HG03558 (cell line): ENCODE data around the gene PHPT1.
"Not testable (repeated sequence)": the region's sequence is repeated elsewhere in the genome, so short reads cannot be mapped to it uniquely, and the experiment has no call there.

Source experiments
- ATAC-seq: cut with Tn5 transposase; IDR thresholded peaks from one replicate; pipeline ENCODE4 v1.9.1; 2021; ENCODE audit warnings: moderate number of reproducible peaks; ENCODE audit not compliant: unreplicated experiment; ENCODE audit errors: extremely low read depth

The PHPT1 gene

GRCh38 chr9:136835932-136836904 is 13.0 kb upstream of the PHPT1 start:
- ATAC-seq: no peak

DNA sequence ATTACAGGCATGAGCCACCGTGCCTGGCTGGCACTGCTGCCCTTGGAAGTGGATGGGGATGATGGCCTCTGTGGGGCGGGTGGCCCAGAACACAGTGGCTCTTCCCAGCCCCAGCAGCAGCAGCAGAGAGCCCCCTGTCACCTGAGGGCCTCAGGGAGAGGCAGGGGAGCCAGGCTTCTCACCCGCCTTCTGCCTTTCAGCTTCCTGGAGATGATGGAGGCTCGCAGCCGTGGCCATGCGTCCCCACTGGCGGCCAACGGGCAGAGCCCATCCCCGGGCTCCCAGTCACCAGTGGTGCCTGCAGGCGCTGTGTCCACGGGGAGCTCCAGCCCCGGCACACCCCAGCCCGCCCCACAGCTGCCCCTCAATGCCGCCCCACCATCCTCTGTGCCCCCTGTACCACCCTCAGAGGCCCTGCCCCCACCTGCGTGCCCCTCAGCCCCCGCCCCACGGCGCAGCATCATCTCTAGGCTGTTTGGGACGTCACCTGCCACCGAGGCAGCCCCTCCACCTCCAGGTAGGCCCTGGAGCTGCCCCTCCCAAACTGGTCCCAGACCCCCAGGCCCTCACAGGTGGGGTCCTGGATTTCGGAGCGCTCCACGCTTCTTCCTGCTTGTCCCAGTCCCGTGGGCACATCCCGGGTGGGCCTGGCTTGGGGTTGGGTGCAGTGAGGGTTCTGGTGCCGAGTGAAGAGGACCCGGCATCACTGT is 11.9 kb upstream of the PHPT1 start:
- ATAC-seq: no peak

- ATAC-seq: not testable (repeated sequence)
These were observed 11.3 kb upstream of the PHPT1 start for GRCh38 chr9:136837856-136838277.

DNA sequence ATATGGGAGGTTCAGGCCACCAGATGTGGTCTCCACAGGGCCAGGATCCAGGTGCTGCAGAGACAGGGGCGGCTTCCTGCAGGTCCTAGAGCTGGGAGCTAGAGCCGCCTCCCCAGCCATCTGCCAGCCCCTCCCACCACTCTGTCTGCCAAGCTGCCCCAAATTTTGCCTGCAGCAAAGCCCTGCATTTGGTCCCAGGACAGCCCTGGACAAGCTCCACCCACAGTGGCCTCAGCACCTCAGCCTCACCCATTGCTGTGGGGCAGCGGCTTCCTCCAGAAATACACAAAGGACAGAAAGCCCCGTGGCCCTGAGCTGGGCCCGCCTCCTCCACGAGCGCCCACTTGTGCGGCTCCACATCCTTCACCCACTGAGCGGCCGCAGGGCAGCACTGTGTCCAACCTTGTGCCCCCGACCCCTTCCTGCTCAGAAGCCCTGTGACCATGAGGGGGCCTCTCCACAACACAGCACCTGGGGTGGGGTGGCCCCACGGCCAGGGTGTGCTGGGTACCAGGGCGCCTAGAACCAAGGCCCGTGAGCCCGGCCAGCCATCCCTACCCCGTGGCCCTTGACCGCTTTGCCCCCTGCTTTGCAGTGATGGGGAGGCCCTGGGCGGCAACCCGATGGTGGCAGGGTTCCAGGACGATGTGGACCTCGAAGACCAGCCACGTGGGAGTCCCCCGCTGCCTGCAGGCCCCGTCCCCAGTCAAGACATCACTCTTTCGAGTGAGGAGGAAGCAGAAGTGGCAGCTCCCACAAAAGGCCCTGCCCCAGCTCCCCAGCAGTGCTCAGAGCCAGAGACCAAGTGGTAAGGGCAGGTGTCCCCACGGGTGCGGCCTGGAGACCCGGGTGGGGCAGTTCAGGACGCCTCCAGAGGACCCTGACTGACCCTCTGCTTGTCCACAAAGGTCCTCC is 10.6 kb upstream of the PHPT1 start:
- no peak for ATAC-seq

DNA sequence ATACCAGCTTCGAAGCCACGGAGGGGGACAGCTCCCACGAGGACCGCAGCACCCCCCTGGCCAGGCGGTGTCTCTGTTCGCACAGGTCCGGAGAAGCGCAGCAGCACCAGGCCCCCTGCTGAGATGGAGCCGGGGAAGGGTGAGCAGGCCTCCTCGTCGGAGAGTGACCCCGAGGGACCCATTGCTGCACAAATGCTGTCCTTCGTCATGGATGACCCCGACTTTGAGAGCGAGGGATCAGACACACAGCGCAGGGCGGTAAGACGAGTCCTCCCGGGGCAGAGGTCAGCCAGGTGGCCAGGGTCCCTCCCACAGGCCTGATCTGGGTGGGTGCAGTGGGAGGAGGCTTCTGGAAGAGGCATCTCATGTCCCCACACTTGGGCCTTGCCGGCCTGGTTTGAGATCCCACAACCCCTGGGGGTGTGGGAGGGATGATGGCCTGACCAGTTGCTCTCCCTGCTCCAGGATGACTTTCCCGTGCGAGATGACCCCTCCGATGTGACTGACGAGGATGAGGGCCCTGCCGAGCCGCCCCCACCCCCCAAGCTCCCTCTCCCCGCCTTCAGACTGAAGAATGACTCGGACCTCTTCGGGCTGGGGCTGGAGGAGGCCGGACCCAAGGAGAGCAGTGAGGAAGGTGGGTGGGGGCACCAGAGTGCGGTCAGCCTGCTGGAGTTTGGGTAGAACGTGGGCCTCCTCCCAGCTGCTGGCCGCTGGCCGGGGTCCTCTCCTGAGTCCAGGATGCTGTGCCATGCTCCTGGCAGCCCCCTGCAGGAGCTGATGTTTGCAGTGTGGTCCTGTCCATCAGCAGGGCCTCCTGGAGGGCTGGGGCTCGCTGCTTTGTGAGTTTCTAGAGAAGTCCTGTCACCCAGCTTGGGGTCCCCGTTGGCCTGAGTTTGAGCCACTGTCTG is 9.7 kb upstream of the PHPT1 start:
- no peak for ATAC-seq

- no peak for ATAC-seq
These were observed 8.9 kb upstream of the PHPT1 start for GRCh38 chr9:136840140-136840876.

DNA sequence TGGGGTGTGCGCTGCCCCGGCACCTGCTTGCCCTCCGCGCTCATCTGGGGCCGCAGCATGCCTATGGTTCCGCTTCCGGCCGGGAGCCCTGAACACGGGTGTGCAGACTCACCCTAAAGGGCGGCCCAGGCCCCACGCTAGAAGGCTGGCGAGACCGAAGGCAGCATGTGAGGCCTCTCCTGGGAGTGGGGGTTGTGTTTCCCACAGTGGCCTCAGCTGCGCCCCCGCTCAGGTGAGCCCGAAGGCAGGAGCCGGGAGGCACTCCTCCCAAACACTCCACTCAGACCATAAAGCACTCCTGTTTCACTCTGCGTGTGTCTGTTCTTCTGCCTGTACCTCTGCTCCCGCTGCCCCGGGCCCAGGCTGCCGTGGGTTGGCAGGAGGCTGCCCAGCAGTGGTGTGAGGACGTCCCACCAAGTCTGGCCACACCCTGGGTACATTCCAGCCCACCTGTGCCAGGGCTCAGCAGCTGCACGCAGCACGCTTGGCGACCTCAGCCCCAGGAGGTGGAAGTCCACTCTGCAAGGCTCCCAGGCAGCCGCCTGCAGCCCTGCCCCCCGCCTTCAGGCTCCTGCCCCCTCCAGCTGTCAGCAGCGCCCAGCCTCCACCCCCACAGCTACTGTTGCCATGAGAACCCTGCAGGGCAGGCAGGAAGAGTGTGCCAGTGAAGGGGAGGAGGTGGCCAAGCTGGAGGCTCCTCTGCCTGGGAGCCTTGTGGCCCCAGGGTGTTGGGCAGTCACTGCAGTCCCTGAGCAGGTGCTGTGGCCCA is 8.1 kb upstream of the PHPT1 start:
- no peak for ATAC-seq

DNA sequence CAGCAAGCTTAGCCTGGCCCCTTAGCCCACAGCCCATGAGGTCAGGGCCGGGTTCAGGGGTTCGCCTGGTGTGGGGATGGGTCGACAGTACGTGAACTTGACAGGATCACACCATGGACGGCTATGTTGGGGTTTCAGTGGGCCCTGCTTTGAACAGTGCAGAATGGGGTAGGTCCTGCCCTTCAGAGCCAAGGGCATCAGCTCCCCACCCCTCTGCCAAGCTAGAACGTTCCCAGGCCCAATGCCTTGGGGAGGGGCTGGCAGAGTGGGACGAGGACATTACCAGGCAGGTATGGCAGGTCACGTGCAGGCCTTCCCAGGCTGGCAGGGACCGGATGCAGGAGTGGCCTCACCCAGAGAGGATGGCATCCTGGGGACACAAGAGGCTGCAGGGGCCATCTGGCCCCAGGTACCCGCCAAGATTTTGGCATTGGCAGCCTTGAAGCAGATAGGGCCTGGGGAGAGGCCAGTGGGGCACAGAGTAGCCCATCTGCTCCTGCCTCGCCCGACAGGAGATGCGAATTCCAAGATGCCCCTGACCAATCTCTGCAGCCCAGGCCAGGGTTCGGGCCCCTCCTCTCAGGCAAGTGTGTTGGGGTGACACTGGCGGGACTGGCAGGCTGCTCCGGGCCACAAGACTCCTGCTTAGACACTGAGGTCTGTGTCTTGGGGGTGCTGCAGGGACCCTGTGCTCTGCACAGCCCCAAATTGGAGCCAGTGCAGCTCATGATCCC is 7.4 kb upstream of the PHPT1 start:
- not testable (repeated sequence) for ATAC-seq

DNA sequence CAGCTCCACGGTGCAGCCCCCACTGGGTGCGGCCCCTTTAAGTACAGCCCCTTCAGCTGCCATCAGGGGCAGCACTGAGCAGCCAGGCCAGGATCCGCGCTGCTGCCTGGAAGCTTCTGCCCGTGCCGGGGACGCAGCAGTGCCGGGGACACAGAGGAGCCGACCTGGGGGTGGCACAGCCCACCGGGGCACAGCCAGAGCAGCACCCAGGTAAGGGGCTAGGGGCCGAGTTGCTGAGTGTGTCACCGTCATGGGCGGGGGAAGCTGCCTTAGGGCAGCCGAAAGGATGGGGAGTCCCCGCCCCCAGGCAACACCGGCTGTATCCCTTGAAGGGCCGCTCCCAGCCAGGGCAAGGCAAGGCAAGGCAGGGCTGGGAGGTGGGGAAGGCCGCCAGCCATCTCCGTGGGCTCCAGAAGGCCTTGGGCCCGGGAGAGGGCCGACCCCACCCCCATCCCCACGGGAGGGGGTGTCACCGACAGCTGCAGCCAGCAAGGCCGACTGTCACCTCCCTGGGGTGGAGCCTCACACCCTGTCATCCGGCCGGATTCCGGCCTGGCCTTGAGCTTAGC is 6.7 kb upstream of the PHPT1 start, which contains the start of gene AJM1:
AJM1 (plus strand) TSS at position 99 of the 569 bp plus-strand sequence. CDS start 1,937 bp downstream, outside the sequence.
- ATAC-seq: not testable (repeated sequence)

DNA sequence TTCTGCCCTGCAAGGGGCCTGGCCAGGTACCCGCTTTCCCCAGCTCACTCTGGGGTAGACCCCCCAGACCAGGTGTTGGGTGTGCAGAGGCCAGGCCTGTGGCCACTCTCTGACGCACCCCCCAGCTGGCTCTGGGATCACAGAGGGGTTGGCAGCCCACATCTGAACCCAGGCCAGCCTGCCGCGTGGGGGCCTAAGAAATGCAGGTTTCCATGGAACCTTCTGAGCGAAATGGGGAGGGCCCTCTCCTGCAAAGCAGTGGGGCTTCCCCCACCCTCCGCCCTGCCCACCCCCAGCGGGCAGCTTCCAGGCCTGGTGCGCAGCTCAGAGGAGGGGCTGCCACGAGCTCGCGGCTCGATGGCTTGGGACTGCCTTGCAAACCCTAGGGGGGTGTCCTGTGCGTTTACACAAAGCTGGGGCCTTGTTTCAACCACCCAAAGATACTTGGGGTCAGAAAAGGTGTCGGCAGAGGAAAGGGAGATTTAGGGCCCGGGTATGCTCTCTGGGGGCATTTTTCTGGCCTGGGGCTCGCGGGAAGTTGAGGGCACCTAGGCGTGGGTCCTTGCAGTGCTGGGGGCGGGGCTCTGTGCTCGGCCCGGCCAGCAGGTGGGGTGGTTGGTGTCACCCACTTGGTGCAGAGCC is 5.9 kb upstream of the PHPT1 start:
- not testable (repeated sequence) for ATAC-seq

- not testable (repeated sequence) for ATAC-seq
These were observed 5.1 kb upstream of the PHPT1 start for GRCh38 chr9:136843801-136844740.

DNA sequence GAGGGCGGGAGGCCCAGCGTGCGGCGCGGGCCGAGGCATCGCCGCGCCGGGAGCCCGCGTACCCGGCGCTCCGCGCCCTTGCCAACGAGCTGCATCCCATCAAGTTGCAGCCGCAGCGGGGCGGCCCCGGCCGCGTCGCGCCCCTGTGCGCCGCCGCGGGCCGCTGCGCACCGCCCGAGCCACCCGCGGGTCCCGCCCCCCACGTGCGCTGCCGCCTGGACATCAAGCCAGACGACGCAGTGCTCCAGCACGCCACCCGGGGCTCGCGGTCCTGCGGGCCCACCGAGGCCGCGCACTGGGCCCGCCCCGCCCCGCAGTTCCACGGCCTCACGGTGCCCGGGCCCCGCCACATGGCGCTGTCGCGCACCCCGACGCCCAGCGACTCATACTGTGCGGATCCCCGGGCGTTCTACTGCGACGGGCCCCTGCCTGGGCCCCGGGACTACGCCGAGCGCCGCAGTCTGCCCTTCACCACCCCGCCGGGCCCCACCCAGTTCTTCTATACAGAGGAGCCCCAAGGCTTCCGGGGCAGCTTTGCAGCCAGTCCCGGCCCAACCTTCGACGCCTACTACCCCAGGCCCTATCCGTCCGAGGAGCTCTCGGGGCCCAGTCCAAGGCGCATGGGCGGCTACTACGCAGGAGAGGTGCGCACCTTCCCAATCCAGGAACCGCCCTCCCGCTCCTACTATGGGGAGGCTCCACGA is 4.3 kb upstream of the PHPT1 start:
- ATAC-seq: no peak

GRCh38 chr9:136845465-136846260 is 3.5 kb upstream of the PHPT1 start:
- no peak for ATAC-seq
